Kidney (tissue), 14 donors: Measurements from ENCODE around the gene FRMD4A. TPM values are rescaled to one million over a fixed set of nuclear protein-coding genes. Genes with fewer than 3 reads are reported as not detected.

Experiments
- DNase-seq, 5 donors: peaks; one replicate each; pipeline ENCODE4 v3.0.0-alpha.2; 2013 to 2020
- FAIRE-seq: peaks from 2 replicates; lab custom pipeline; 2012; peaks lifted over from hg19 to GRCh38; lab: Jason Lieb, UNC
- H3K27ac ChIP-seq, 2 donors: one replicate each; pipeline ENCODE4 v1.7.0; 2013; ENCODE audit warnings: low read depth in 2 of 2, low read length in 2 of 2, inconsistent platforms in 1 of 2
- H3K27me3 ChIP-seq: one replicate; pipeline ENCODE4 v1.7.1; 2013; ENCODE audit warnings: low read length, inconsistent platforms; ENCODE audit not compliant: control insufficient read depth, insufficient read depth
- H3K36me3 ChIP-seq, 3 donors: one replicate each; pipeline versions ENCODE4 v1.7.0 to v1.7.1; 2013; ENCODE audit warnings: low read length in 3 of 3, control low read depth in 1 of 3, inconsistent platforms in 1 of 3; ENCODE audit not compliant: insufficient read depth in 3 of 3, control insufficient read depth in 2 of 3
- H3K4me1 ChIP-seq, 3 donors: one replicate each; pipeline versions ENCODE4 v1.7.0 to v1.7.1; 2013; ENCODE audit warnings: low read length in 3 of 3, inconsistent platforms in 1 of 3, low read depth in 1 of 3; ENCODE audit not compliant: control insufficient read depth in 2 of 3, insufficient read depth in 2 of 3
- H3K4me3 ChIP-seq, 3 donors: one replicate each; pipeline versions ENCODE4 v1.7.0 to v1.8.1; 2013; ENCODE audit warnings: low read length in 3 of 3, control low read depth in 1 of 3, inconsistent platforms in 1 of 3
- H3K9ac ChIP-seq, 3 donors: one replicate each; pipeline versions ENCODE4 v1.7.0 to v1.7.1; 2013; ENCODE audit warnings: low read length in 3 of 3, control low read depth in 1 of 3, inconsistent platforms in 1 of 3
- H3K9me3 ChIP-seq, 3 donors: one replicate each; pipeline versions ENCODE4 v1.7.0 to v1.7.1; 2013; ENCODE audit warnings: low read length in 3 of 3, control low read depth in 1 of 3, inconsistent platforms in 1 of 3; ENCODE audit not compliant: control insufficient read depth in 2 of 3, insufficient read depth in 1 of 3
- intact Hi-C: fragments of 100-400 bp; cut with DNase I; formaldehyde crosslinking; loops from one replicate; pipeline ENCODE4 v1.11.1; 2022
- polyA plus RNA-seq: library from polyadenylated mRNA; stranded (reverse); fragments of 350-450 nt; fragmentation: Illumina TruSeq; extraction: RNeasy Lipid Tissue Mini Kit (QIAGEN cat#74804); gene quantifications from one replicate; pipeline ENCODE4 v1.2.3, GENCODE V29; 2014; ENCODE audit warnings: low read depth, low replicate concordance; ENCODE audit not compliant: insufficient read depth
- total RNA-seq: library from RNA; stranded (reverse); fragmentation: NEBNext Ultra II Directional; extraction: Animal tissue kit (Norgen Biotek cat#: 25700); gene quantifications from one replicate; pipeline ENCODE4 v1.2.1, GENCODE V29; 2021
- TF ChIP-seq, protein P1 (sequence below): IDR thresholded peaks from 3 replicates; pipeline ENCODE4 v1.5.1; 2012; ENCODE audit warnings: mild to moderate bottlenecking, moderate library complexity, borderline replicate concordance; ENCODE audit not compliant: insufficient read depth; ENCODE audit errors: extremely low read depth
- donor health status: control.
- donor health status: control.
- donor health status: control.
- donor health status: control.
- donor health status: control.
- donor health status: DM: yes; HTN: yes; CAD: no.
- donor health status: Normal renal cell carcinoma (clear cell type).

Gene FRMD4A
- total and polyA plus RNA-seq, 2 donors from 2014 or later, result 16.0 to 68.2 TPM

DNA sequence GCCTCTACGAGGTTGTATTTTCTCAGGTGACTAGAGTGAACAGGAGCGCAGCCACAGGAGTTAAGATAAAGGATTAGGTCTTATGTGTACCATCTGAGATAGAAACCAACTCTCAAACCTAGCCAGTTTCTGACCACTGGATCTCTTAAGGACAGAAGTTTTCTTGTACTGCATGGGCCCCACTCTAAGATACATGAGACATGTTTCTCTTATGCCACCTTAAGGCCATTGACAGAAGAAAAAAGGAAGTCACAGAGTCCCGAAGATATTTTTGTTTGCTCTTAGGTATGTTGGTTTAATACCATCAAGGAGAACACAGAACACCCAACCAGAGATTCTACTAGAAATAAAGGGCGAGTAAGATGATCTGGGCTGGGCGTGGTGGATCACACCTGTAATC, 335.8 kb downstream of the FRMD4A start:
- DNase-seq (no peak), FAIRE-seq (no peak)
- Histone ChIP-seq H3K27me3 (no peaks in the 10 kb centered on the region), H3K4me1 (peaks cover 7 to 8% (median 8%) of the 10 kb centered on the region in 3 donors), H3K4me3 (no peak overlapping the region), H3K36me3 (no peaks in the 10 kb centered on the region), H3K27ac (no peak overlapping the region), H3K9me3 (no peaks in the 10 kb centered on the region), H3K9ac (no peak overlapping the region)
- intact Hi-C loops, result no loop called here
- TF ChIP-seq, protein P1, sequence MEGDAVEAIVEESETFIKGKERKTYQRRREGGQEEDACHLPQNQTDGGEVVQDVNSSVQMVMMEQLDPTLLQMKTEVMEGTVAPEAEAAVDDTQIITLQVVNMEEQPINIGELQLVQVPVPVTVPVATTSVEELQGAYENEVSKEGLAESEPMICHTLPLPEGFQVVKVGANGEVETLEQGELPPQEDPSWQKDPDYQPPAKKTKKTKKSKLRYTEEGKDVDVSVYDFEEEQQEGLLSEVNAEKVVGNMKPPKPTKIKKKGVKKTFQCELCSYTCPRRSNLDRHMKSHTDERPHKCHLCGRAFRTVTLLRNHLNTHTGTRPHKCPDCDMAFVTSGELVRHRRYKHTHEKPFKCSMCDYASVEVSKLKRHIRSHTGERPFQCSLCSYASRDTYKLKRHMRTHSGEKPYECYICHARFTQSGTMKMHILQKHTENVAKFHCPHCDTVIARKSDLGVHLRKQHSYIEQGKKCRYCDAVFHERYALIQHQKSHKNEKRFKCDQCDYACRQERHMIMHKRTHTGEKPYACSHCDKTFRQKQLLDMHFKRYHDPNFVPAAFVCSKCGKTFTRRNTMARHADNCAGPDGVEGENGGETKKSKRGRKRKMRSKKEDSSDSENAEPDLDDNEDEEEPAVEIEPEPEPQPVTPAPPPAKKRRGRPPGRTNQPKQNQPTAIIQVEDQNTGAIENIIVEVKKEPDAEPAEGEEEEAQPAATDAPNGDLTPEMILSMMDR, result no peak

DNA sequence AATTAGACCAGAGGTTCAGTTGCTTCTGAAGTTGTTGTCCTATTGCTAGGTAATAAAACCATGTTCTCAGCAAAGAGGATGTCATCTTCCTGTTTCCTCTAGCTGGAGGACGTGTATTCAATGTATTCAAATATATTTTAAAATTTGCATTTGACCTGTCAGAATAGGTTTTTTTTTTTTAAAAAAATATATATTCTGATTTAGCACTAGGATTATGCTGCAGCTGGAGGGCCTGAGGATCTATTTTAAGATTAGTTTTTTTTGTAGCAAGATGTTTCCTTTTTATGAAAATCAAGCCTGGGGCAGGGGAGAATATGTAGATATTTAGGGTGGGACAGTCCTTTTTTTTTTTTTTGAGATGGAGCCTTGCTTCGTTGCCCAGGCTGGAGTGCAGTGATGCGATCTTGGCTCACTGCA, 337.0 kb downstream of the FRMD4A start:
- Histone ChIP-seq H3K4me1 (peaks cover 7 to 11% (median 8%) of the 10 kb centered on the region in 3 donors), H3K9ac (no peak overlapping the region), H3K9me3 (no peaks in the 10 kb centered on the region), H3K27ac (no peak overlapping the region), H3K27me3 (no peaks in the 10 kb centered on the region), H3K36me3 (no peaks in the 10 kb centered on the region), H3K4me3 (no peak overlapping the region)
- intact Hi-C loops, result no loop called here
- FAIRE-seq (no peak), DNase-seq (no peak)
- TF ChIP-seq, protein P1, result no peak

DNA sequence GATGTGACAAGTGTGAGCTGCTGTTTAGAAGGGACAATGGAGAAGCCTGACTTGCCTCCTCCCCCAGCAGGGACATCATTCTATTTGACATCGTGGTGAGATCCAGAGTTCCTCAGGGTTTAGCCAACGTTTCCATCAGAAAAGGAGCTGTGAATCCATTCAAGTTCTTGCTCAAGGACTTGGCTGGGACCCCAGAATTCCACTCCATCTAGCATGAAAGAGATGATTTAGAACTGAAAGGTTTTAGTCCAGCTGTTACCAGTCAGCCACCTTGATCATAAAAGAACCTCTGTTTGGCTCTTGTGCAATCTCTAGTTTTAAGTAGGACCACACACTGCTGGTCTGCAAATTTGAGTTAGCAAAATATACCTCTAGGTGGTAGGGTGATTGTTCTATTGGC, 337.6 kb downstream of the FRMD4A start:
- no peaks in the 10 kb centered on the region for H3K36me3 ChIP-seq
- no peak overlapping the region for H3K9ac ChIP-seq
- H3K27me3 ChIP-seq, result no peaks in the 10 kb centered on the region
- no peaks in the 10 kb centered on the region for H3K9me3 ChIP-seq
- no peak overlapping the region for H3K27ac ChIP-seq
- DNase-seq (peak in 3 of 5 donors; percentile 30 to 84 (median 61)), FAIRE-seq (no peak)
- intact Hi-C loops, result no loop called here
- TF ChIP-seq, protein P1, result no peak
- H3K4me1 ChIP-seq, result peaks cover 7 to 11% (median 8%) of the 10 kb centered on the region in 3 donors
- H3K4me3 ChIP-seq, result no peak overlapping the region

DNA sequence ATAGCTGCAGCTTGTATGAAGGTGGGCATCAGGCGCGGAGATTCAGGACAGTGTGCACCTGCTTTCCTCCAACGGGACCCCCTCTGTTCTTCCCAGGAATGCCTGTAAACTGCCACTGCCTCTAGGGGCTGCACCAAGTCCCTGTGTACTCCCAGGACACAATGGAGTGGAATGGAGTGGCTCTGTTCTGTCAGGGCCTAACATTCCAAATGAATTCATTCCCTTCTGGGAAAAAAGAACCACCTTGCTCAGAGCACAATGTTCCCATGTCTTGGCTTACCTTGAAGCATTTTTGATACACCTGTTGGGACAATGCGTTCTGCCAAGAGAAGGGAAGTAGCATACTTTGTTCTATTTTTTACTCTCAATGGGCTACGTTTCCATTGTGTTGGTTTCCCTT, 339.4 kb downstream of the FRMD4A start:
- Histone ChIP-seq H3K36me3 (no peaks in the 10 kb centered on the region), H3K4me1 (peaks cover 7 to 11% (median 11%) of the 10 kb centered on the region in 3 donors), H3K4me3 (peak overlapping the region in 1 of 3 donors; percentile 27), H3K9me3 (no peaks in the 10 kb centered on the region), H3K27me3 (no peaks in the 10 kb centered on the region), H3K27ac (peak overlapping the region; percentile 36 to 55), H3K9ac (no peak overlapping the region)
- TF ChIP-seq, protein P1, result no peak
- DNase-seq (no peak), FAIRE-seq (no peak)
- intact Hi-C loops, result no loop called here
